Fibroblast of upper back skin (primary cell): Measurements from ENCODE around the gene ADGRL4.
A peak's percentile ranks its signal among the peaks of the same experiment; 100 is the strongest.
"Not testable (repeated sequence)": the region's sequence is repeated elsewhere in the genome, so short reads cannot be mapped to it uniquely, and the experiment has no call there.

Experiments
- DNase-seq: peaks from one replicate; pipeline ENCODE4 v3.0.0-alpha.2; 2013

Gene ADGRL4

GRCh38 chr1:79006564-79006963 is at the start of gene ADGRL4:
Gene ADGRL4, minus strand, starts transcription at chr1:79006730. Its CDS starts 76 bp downstream, at chr1:79006654.
- peak; percentile 41 for DNase-seq

GRCh38 chr1:79055856-79056255 is 49.3 kb upstream of the ADGRL4 start:
- DNase-seq: no peak

- DNase-seq: no peak
Observed at GRCh38 chr1:79052829-79053449, 46.4 kb upstream of the ADGRL4 start.

GRCh38 chr1:79044974-79045650 is 38.6 kb upstream of the ADGRL4 start:
- DNase-seq: no peak

GRCh38 chr1:79043506-79043905 is 37.0 kb upstream of the ADGRL4 start:
- peak; percentile 94 for DNase-seq

GRCh38 chr1:79042539-79042938 is 36.0 kb upstream of the ADGRL4 start:
- no peak for DNase-seq

- DNase-seq: peak; percentile 85
Observed at GRCh38 chr1:79042117-79042516, 35.6 kb upstream of the ADGRL4 start.

- peak; percentile 19 for DNase-seq
Observed at GRCh38 chr1:79041666-79042065, 35.1 kb upstream of the ADGRL4 start.

GRCh38 chr1:79040424-79041082 is 34.0 kb upstream of the ADGRL4 start:
- DNase-seq: peak; percentile 5

- DNase-seq: no peak
Observed at GRCh38 chr1:79037085-79037484, 30.6 kb upstream of the ADGRL4 start.

GRCh38 chr1:79012500-79012899 is 6.0 kb upstream of the ADGRL4 start:
- no peak for DNase-seq

GRCh38 chr1:79010589-79010988 is 4.1 kb upstream of the ADGRL4 start:
- no peak for DNase-seq

GRCh38 chr1:79005945-79006344 is 585 bp downstream of the ADGRL4 start:
- DNase-seq: peak; percentile 9

- no peak for DNase-seq
Observed at GRCh38 chr1:79004916-79005315, 1.6 kb downstream of the ADGRL4 start.

- no peak for DNase-seq
Observed at GRCh38 chr1:78996791-78997190, 9.7 kb downstream of the ADGRL4 start.

GRCh38 chr1:78987042-78987441 is 19.5 kb downstream of the ADGRL4 start:
- DNase-seq: no peak

- peak; percentile 16 for DNase-seq
Observed at GRCh38 chr1:78980511-78980910, 26.0 kb downstream of the ADGRL4 start.

GRCh38 chr1:78972723-78973122 is 33.8 kb downstream of the ADGRL4 start:
- no peak for DNase-seq

GRCh38 chr1:78967091-78967490 is 39.4 kb downstream of the ADGRL4 start:
- DNase-seq: not testable (repeated sequence)

- no peak for DNase-seq
Observed at GRCh38 chr1:78958711-78959110, 47.8 kb downstream of the ADGRL4 start.

- no peak for DNase-seq
Observed at GRCh38 chr1:78950826-78951225, 55.7 kb downstream of the ADGRL4 start.

GRCh38 chr1:78949227-78949626 is 57.3 kb downstream of the ADGRL4 start:
- DNase-seq: no peak

- DNase-seq: no peak
Observed at GRCh38 chr1:78919150-78919549, 87.4 kb downstream of the ADGRL4 start.

- no peak for DNase-seq
Observed at GRCh38 chr1:78918157-78918556, 88.4 kb downstream of the ADGRL4 start.
